HCEC 1CT (cell line): ENCODE measurements around the gene SCN4A.
"Not testable (repeated sequence)": the region's sequence is repeated elsewhere in the genome, so short reads cannot be mapped to it uniquely, and the experiment has no call there.

ENCODE experiments used
- DNase-seq: peaks from one replicate; pipeline ENCODE4 v3.0.0-alpha.2; 2017

Gene SCN4A

DNA sequence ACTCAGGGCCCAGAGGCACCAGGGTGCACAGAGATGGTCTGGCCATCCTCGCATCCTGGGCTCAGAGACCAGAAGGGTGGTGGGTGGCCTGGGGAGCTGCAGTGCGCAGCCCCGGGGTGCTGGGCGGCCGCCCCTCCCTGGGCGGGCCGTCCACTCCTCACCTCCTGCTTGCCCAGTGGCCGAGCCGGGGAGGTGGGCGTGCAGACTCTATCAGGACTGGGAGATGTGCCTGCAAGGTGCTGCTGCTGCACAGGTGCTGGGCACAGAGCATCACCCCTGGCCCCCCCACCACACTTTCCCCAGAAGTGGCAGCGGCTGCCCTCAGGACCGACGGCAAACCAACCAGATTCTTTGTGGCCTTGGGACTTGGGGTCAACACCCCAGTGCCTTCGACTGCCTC, at the start of gene SCN4A:
Gene SCN4A, minus strand, starts transcription at position 123 of the 400 bp plus-strand sequence. Its CDS starts 77 bp downstream, at position 46.
- DNase-seq, result no peak

DNA sequence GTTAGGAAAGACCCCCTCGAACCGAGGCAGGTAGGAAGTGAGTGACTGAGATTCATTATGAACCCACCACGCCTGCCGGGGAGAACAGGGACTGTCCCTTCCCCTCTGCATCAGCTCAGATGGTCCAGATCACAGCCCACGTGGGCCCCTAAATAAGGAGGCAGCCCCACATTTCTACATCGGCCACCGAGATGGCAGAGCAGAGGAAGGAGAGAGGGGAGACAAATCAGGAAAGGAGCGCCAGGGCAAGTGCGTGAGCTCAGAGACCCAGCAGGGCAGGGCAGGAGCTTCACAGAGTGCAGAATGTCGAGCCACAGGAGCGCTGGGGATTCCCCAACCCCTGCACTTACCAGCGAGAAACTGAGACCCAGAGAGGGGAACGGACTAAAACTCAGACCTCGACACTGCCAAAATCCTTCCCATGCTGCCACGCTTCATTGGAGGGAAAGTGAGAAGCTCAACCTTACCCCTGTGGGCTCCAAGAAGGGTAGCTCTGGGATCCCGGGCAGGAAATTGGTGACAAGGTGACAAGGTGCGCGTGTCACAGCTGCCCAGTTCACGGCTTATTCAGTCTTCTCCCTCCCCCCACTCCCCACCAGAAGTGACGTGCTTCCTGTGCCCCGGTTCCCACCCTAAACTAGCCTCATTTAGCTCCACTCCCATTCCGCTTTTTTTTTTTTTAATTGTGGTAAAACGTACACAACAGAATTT, 47.5 kb upstream of the SCN4A start, which contains the start of gene ICAM2:
Gene ICAM2, minus strand, starts transcription at position 578 of the 711 bp plus-strand sequence. CDS start 13,942 bp downstream, outside the sequence.
- no peak for DNase-seq

DNA sequence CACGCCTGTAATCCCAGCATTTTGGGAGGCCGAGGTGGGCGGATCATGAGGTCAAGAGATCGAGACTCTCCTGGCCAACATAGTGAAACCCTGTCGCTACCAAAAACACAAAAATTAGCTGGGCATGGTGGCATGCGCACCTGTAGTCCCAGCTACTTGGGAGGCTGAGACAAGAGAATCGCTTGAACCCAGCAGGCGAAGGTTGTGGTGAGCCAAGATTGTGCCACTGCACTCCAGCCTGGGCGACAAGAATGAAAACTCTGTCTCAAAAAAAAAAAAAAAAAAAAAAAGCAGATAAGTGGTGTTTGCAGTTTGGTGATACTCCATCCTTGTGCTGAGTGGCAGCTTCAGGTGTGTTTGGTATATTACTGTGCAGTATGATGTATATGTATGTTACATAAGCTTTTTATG, 46.8 kb upstream of the SCN4A start:
- not testable (repeated sequence) for DNase-seq

DNA sequence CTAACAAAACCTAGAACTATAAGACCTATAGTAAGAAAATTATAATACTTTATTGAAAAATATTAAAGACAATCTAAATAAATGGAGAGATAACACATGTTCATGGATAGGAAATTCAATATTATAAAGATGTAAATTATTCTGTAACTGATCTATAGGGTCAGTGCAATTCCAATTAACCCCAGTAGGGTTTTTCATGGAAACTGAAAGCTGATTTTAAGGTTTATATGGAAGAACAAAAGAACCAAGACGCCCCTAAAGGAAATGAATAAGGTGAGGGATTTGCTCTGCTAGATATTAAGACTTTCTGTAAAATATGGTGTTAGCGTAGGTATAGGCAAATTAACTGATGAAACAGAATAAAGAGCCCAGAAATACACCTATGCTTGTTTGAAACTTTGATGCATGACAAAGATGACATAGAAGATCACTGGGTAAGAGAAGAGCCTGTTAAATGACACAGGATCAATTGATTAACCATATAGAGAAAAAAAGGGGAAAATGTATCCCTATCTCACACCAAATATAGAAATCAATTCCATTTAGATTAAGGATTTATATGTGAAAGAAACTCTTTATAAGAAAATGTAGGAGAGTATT, 44.8 kb upstream of the SCN4A start:
- DNase-seq, result no peak

DNA sequence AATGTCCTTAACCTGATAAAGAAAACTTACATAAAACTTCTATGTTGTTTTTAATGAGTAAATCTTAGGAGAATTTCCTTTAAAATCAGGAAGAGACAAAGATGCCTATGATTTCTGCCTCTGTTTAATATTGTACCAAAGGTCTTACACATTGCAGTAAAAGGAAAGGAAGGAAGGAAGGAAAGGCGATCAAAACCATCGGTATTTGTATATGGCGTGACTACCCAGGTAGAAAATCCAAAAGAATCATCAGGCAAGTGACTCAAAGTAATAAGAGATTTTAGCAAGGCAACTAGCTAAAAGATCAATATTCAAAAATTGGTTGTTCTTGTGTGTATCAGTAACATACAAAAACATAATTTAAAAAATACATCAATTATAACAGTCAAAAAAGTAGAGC, 44.3 kb upstream of the SCN4A start:
- DNase-seq, result no peak

DNA sequence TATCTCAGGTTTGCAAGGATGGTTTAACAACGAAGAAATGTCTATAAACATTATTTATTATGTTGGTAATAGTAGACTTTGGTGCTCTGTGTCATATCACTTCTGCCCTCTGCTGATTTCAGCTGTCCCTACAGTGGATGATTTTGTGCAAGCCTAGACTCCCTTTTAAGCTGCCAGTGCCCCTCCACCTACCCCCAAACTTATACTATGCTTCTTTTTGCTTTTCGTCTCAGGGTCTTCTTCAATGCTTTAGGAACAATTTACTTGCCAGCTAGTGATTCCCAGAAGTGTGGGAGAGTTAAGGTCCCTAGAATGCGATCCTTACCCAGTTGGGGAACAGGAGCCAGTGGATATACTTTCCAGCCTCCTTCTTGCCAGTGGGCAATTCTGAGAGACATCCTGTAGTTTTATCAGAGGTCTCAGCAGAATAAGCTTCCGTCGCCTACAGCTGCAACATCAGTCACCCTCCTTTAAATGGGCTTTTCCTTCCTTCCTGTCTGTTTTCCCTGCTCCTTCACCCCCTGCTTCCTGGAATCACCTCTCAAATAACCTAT, 43.6 kb upstream of the SCN4A start:
- DNase-seq, result no peak

DNA sequence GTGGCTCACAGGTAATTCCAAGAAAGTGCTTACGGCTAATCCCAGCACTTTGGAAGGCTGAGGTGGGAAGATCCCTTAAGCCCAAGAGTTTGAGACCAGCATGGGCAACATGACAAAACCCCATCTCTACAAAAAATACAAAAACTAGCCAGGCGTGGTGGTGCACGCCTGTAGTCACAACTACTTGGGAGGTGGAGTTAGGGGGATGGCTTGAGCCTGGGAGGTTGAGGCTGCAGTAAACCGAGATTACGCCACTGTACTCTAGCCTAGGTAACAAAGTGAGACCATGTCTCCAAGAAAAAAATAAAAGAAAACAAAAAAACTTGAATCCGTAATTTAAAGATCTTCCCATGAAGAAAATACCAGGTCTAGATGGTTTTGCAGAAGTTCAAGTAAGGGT, 42.7 kb upstream of the SCN4A start:
- DNase-seq, result no peak

DNA sequence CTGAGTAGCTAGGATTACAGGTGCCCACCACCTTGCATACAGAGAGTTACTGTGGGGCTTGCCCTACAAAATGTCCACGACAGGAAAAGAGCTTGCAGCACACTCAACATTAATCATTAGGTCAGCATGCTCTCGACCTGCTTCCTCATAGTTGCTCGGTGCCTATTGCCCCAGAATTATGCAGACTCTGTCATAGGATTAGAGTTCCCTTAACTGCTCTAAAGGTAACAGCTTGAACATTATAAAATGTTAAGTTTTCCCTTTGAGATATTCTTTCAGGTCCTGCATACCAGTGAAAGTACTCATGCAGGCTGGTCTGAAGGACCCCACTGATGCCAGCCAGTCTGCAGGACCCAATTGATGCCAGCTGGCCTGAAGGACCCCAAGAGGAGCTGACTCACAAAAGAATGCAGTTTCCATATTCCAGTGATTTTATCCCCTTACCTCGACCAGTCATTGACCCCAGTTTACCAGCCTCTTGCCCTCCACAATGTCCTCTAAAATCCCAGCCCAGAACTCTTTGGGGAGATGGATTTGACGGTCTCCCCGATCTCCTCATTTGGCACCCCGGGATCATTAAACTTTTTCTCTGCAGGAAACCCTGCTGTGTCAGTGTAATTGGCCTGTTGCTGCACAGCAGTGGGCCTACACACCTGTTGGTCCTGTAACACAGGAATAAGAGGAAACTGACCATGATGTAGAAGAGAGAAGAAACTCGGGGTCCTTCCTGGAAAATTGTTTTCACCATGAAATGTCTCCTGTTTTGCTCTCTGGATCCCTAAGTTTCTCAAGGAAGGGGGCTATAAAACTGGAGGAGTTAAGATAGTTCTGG, 37.1 kb upstream of the SCN4A start:
- peak; percentile 70 for DNase-seq

DNA sequence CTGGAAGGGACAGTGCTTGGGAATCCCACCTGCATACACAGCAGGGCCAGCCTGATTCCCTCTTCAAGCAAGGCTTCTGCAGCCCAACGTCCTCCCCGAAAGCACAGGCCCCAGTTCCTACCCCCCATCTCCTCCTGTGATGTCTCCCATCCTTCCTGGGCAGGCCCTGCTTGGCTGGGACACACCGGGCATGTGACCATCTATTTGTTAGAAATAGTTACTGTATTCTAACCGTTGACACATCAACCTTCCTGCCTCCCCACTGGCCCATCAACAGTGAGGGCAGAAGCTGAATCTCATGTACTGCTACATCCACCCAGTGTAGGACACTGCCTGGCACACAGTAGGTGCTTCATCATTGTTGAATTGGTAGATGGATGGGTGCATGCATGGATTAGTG, 36.1 kb upstream of the SCN4A start:
- no peak for DNase-seq

DNA sequence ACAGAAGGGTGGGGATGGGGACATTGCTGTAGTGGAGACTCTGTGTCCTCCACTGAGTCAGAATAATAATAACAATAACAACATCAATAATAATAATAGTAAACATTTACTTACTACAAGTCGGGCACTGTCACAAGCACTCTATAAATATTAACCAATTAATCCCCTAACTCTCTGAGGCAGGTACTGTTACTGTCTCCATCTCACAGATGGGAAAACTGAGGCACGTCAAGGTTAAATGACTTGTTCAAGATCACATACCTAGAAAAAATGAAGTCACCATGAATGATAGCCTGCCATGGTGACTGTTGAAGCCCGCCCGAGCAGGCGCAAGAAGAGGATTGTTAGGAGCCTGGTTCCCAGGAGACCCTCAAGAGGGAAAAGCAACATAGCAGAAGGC, 35.6 kb upstream of the SCN4A start:
- no peak for DNase-seq

DNA sequence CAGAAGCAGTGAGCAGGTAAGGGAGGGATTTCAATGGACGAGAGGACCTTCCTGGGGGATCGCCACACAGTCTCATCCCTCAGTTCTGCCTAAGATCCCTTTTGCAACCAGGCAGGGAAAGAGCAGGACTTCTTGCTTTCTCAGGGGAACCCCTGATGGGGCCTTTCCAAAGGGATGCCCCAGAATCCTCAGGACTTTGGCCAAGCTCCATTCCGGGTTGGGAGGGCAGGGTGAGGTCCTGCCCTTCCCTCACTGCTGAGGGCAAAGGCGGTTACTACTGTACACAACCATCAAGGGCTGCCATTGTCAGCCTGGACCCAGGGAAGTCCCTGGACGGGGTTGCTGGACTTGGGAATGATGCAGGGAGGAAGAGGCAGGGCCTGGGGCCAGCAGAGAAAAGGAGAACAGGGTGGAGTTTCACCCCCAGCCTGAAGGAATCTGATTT, 35.1 kb upstream of the SCN4A start:
- DNase-seq, result no peak

DNA sequence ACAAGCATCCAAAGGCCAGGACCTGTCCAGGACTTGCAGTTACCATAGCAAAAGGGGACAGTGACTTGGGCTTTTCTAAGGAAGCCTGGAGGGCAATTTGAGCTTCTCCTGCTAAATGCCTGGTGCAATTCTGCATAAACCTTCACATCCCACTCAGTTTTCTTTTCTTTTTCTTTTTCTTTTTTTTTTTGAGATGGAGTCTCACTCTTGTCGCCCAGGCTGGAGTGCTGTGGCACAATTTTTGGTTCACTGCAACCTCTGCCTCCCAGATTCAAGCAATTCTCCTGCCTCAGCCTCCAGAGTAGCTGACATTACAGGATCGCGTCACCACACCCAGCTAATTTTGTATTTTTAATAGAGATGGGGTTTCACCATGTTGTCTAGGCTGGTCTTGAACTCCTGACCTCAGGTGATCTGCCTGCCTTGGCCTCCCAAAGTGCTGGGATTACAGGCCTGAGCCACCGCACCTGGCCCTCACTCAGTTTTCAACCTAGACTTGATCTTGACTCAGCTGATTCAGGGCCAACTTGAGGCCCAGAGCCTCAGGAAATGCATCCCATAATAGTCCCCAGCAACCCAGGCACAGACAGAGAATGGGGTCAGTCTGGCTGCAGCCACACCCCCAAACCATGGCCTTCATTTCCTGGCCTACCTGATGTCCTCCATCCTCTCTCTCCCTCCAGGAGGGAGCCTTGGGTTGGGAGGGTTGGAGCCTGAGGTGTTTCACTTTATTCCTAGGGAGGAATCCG, 34.5 kb upstream of the SCN4A start:
- DNase-seq, result not testable (repeated sequence)

DNA sequence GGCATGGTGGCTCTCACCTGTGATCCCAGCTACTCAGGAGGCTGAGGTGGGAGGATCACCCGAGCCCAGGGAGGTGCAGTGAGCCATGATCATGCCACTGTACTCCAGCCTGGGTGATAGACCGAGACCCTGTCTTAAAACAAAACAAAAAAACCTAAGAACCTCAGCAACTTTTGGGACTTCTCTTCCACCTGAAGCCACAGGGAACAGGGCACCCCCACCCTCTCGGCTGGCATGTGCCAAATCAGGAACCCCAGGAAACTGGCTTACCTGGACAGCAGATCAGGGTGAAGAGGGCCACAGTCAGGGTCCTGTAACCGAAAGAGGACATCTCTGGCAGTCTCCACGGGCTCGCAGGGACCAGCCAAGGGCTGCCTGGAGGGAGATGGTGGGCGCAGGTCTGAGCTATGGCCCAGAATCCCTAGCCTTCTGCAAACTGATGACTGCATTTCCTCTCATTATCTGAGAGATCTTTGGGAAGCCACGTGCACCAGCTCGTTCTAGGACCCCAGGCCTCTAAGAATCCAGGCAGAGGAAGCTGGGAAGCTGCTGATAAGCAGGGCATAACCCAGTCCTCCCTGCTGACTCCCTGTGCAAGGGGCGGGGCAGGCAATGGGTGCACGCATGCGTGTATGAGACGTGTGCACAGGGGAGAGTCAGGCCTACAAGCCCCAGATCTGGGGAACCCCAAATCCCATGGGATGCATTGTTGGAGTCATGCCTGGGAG, 33.8 kb upstream of the SCN4A start:
- no peak for DNase-seq

DNA sequence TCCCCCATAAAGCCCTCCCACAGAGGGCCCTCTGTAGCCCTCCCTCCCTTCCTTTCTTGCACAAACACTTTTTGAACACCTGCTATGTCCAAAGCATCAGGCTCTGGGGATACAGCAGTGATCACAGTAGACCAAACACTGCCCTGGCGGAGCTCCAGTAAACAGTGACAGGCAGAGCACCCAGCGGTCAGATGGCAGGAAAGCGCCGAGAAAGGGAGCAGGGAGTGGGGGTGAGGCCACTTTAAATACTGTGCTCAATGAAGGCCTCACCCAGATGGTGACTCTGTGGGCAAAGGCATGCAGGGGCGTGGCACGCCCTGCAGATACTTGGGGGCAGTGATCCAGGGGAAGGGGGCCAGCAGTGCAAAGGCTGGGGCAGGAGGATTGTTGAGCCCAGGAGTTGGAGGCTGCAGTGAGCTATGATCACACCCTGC, 33.0 kb upstream of the SCN4A start:
- no peak for DNase-seq

DNA sequence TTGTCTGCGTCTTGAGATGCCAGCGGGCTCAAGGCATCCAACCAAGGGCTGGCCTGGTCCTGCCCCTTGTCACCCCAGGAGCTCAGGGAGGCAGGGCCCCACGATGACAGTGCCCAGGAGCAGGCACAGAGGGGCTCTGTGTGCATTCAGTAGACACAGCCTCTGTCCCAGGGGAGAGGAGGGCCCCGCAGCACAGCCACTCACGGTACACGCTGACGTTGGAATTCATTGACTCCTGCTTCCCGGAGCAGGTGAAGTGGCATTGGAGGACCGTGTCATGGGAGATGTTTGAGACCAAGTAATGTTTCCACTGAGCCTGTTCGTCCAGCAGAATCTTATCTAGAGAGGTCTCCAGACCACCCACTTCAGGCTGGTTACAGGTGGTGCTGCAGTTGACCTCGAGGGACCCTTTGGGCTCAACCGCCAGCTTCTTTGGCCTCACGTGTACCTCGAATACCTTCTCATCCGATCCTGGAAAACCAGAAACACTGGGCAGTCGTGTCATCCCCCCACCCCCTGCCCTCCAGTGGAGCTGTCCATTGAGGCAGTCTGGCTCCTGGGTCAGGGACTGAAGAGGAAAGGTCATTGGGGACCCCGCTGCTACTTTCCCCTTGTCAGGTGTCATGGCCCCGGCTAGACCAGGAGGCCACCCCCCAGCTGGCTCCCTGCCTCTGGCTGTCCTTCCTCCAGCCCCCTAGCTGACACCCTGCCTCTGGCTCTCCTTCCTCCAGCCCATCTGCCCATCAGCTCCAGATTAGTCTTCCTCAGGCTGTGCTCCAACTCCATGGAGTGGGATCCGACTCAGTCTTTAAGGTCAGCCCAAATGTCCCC, 32.4 kb upstream of the SCN4A start:
- DNase-seq, result no peak

DNA sequence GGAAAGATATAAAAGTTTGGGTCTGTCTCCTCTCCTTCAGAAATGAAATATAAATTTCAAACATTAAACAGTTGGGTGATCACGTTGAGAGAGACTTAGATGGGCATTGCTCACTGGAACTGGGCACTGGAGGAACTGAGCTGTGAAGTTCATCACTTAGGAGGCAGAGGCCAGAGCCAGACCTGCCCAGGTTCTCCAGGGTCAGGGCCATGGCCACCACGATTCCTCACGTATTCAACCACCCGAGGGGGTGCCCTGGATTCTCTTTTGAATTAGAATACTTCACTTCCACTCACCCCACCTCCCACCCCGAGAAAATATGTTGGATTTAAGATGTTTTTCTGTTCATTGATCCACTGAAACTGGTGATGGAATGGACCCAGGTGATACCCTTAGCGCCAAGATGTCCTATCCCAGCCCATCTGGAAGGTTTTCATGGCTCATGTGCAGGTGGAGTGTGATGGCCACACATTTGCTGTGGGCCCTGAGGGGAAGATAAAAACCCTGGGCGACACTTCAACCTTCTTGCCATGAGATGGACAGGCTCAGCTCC, 31.6 kb upstream of the SCN4A start:
- DNase-seq, result no peak

DNA sequence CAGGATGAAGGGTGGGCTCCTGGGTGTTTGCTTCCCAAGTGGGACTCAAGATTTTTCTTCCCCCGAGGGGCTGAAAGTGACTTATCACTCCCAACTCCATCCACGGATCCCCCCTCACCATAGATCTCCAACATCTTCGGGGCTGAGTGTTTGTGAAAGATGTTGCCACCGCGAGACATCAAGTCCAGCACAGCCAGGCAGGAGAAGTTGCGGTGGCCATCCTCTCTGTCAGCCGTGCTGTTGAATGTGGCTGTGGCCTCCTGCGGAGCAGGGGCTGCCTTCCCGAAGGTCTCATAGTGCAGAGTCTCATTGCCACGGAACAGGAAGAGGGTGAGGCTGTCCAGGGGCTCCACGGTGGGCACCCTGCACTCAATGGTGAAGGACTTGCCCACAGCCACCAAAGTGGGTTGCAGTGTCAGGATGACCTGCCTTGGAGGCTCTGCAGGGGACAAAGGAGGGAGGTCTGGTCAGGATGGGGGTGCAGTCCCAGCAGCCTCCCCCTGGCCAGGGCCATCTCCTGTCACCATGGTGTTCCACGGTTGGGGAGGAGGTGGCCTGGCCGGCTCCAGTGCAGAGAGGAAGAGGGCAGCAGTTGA, 30.9 kb upstream of the SCN4A start:
- no peak for DNase-seq

DNA sequence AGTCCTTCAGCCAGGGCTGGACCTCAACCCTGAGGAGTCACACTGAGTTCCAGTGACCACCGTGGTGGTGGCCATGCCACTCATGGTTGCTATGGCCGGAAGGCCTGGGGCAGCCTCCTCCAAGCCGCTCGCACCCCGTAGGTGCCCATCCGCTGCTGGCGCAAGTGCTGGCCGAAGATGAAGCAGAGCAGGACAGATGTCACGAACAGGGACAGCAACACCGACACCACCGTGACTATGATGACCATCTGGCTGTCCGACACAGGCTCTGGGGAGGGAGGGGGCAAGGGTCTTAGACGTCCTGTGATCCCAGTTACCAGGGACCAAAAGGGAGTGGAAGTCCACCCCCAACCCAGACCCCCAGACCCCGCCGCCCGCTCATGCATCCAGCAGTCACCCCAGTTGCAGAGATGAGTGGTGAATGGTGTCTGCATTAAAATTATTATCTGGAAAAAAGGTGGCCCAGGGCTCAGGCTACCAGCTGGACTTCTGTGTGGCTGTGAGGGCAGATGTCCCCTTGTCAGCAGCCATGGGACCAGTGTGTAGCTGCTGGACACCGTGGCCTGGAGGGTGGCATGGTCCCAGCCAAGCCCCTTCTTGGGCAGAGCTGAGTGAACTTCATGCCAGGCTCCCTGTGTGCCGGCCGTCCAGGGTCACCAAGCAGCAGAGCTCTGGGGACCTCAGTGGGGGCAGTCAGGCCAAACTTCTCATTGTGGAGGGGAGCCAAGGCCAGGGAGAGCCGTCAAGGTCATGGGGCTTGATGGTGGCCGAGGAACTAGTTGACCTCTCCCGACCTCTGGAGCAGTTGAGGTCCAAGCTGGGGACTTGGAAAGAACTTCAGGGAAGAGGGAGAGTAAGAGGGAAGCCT, 30.2 kb upstream of the SCN4A start:
- no peak for DNase-seq
